ENCODE results near the gene CRX. TPM values are rescaled to one million over a fixed set of nuclear protein-coding genes. Genes with fewer than 3 reads are reported as not detected.

CRX gene
- total RNA-seq, 2 experiments from 2014 or later: not detected

Other genes with a start within 250 kb of the CRX start
- gene ZNF541, start 248.8 kb upstream of the CRX start, total RNA-seq: not detected
- gene BICRA, start 212.8 kb upstream of the CRX start, total RNA-seq: 10 to 100 TPM in 1 of 2 experiments, 1 to 10 TPM in 1; 9.3 to 10.9 TPM
- gene EHD2, start 108.5 kb upstream of the CRX start, total RNA-seq: under 1 TPM; 0.10 to 0.17 TPM
- gene NOP53, start 76.4 kb upstream of the CRX start, total RNA-seq: 100 to 1,000 TPM; 201 to 204 TPM
- gene SELENOW, start 43.2 kb upstream of the CRX start, total RNA-seq: 100 to 1,000 TPM in 1 of 2 experiments, 10 to 100 TPM in 1; 98.8 to 101 TPM
- not detected for gene TPRX1, start 17.4 kb upstream of the CRX start, total RNA-seq
- not detected for gene TPRX2, start 37.3 kb downstream of the CRX start, total RNA-seq
- gene SULT2A1, start 64.4 kb downstream of the CRX start, total RNA-seq: not detected
- gene BSPH1, start 170.2 kb downstream of the CRX start, total RNA-seq: not detected
- gene ELSPBP1, start 172.7 kb downstream of the CRX start, total RNA-seq: not detected
- gene CABP5, start 222.1 kb downstream of the CRX start, total RNA-seq: not detected

All from activated CD8-positive, alpha-beta memory T cell treated with anti-CD3 and anti-CD28 coated beads for 36 hours (primary cell).